Fibroblast of lung (primary cell): ENCODE data around the gene BACE1. TPM values are rescaled to one million over a fixed set of nuclear protein-coding genes. Genes with fewer than 3 reads are reported as not detected.
A peak's percentile ranks its signal among the peaks of the same experiment; 100 is the strongest.

ENCODE experiments used
- DNase-seq, 2 donors: peaks; one replicate each; pipeline versions ENCODE4 v3.0.0 to v3.0.0-alpha.2; 2010; ENCODE audit warnings: low read depth in 2 of 2
- H2AFZ ChIP-seq: 2 replicates; pipeline ENCODE4 v1.5.1; 2012; ENCODE audit warnings: low read length, control low read depth, inconsistent platforms
- H3K27ac ChIP-seq: 2 replicates; pipeline ENCODE4 v1.5.1; 2011; ENCODE audit warnings: low read length, control low read depth; ENCODE audit not compliant: insufficient read depth
- H3K27me3 ChIP-seq: 2 replicates; pipeline ENCODE4 v1.5.1; 2011; ENCODE audit warnings: mild to moderate bottlenecking, low read length; ENCODE audit not compliant: control insufficient read depth, insufficient read depth
- H3K36me3 ChIP-seq: 2 replicates; pipeline ENCODE4 v1.5.1; 2011; ENCODE audit warnings: low read length; ENCODE audit not compliant: control insufficient read depth, insufficient read depth
- H3K4me1 ChIP-seq: 2 replicates; pipeline ENCODE4 v1.5.1; 2011; ENCODE audit warnings: low read length; ENCODE audit not compliant: control insufficient read depth, insufficient read depth; ENCODE audit errors: extremely low read depth
- H3K4me2 ChIP-seq: 2 replicates; pipeline ENCODE4 v1.5.1; 2011; ENCODE audit warnings: low read length, control low read depth; ENCODE audit not compliant: insufficient read depth; ENCODE audit errors: extremely low read depth
- H3K4me3 ChIP-seq, 4 experiments: fragments of 200-600 bp in 1 of 4; sonication (generic) in 1 of 4; replicated peaks in 1 of 4; 2 replicates each; pipeline ENCODE4 v1.5.1; 2011 to 2016; ENCODE audit warnings: low read length in 4 of 4, low read depth in 3 of 4, mild to moderate bottlenecking in 3 of 4, control low read depth in 2 of 4, inconsistent platforms in 1 of 4, mixed read lengths in 1 of 4; ENCODE audit not compliant: insufficient read depth in 1 of 4; ENCODE audit errors: control extremely low read depth in 1 of 4
- H3K79me2 ChIP-seq: 2 replicates; pipeline ENCODE4 v1.5.1; 2012; ENCODE audit warnings: mild to moderate bottlenecking, low read length, inconsistent platforms; ENCODE audit not compliant: control insufficient read depth, insufficient read depth
- H3K9ac ChIP-seq: 2 replicates; pipeline ENCODE4 v1.5.1; 2011; ENCODE audit warnings: mild to moderate bottlenecking, low read length, control low read depth; ENCODE audit not compliant: insufficient read depth
- H3K9me3 ChIP-seq: 2 replicates; pipeline ENCODE4 v1.5.1; 2012; ENCODE audit warnings: low read depth, low read length; ENCODE audit not compliant: control insufficient read depth, insufficient read depth
- H4K20me1 ChIP-seq: 2 replicates; pipeline ENCODE4 v1.5.1; 2011; ENCODE audit warnings: low read length; ENCODE audit not compliant: control insufficient read depth, insufficient read depth; ENCODE audit errors: extremely low read depth
- CTCF ChIP-seq, 2 donors: IDR thresholded peaks in 1 of 2; conservative IDR thresholded peaks in 1 of 2; 1 replicate in 1 of 2; 2 replicates in 1 of 2; pipeline ENCODE4 v1.5.1; 2011 to 2012; ENCODE audit warnings: low read length in 2 of 2, control low read depth in 1 of 2, inconsistent platforms in 1 of 2, low read depth in 1 of 2, mild to moderate bottlenecking in 1 of 2
- EZH2 ChIP-seq: IDR thresholded peaks from 2 replicates; pipeline ENCODE4 v1.5.1; 2012; ENCODE audit warnings: low read length, control low read depth, mild to moderate bottlenecking; ENCODE audit errors: missing control alignments
- polyA minus RNA-seq: library from RNA; depleted of rRNA, polyadenylated mRNA; stranded (reverse); fragments of >200 nt; gene quantifications from 2 replicates; pipeline ENCODE4 v1.2.3, GENCODE V29; 2011; ENCODE audit warnings: low replicate concordance
- polyA plus RNA-seq, 2 donors: library from polyadenylated mRNA; depleted of rRNA in 1 of 2; stranded (reverse) in 1 of 2; unstranded in 1 of 2; fragments of >200 nt; gene quantifications; 2 replicates each; pipeline ENCODE4 v1.2.1, GENCODE V29; 2011 to 2012; ENCODE audit warnings: missing spikeins in 1 of 2
- total RNA-seq: library from RNA; depleted of rRNA; stranded (reverse); fragments of >200 nt; gene quantifications from 2 replicates; pipeline ENCODE4 v1.2.1, GENCODE V29; 2014

BACE1 gene
- total RNA-seq (17.7 and 23.1 TPM in 2 replicates), polyA plus RNA-seq (58.1 and 62.7 TPM in 2 replicates), polyA minus RNA-seq (229 and 301 TPM in 2 replicates)
- polyA plus RNA-seq (2012) = 47.3 and 55.4 TPM in 2 replicates

- Histone ChIP-seq H3K9ac (peak within 1 kb of the TSS; percentile 73), H3K27me3 (no peaks in the 10 kb centered on the region), H3K4me3 (peak within 1 kb of the TSS; percentile 81 to 87 (median 82)), H3K79me2 (peaks cover 17% of the 10 kb centered on the region), H3K4me2 (peak within 1 kb of the TSS; percentile 93), H3K9me3 (no peaks in the 10 kb centered on the region), H3K4me1 (peaks cover 8% of the 10 kb centered on the region), H2AFZ (peak within 1 kb of the TSS; percentile 98), H3K27ac (peak within 1 kb of the TSS; percentile 51), H4K20me1 (no peaks in the 10 kb centered on the region), H3K36me3 (no peaks in the 10 kb centered on the region)
- DNase-seq = peak; percentile 84 to 88
- TF ChIP-seq CTCF (conservative IDR thresholded peaks at IDR 0.05 in 1 of 2, IDR thresholded peaks at IDR 0.05 in 1 of 2; ENCODE audit: low read depth in 1 of 2, low read length in 2 of 2) = peak; percentile 38 to 69
- TF ChIP-seq EZH2 = no peak
Observed at GRCh38 chr11:117316197-117316961, at the start of gene BACE1. BACE1 (minus strand) TSS chr11:117316256; CDS start chr11:117315795, 461 bp downstream.

- DNase-seq = no peak
- no peaks in the 10 kb centered on the region for H3K4me1 ChIP-seq
- H3K4me2 ChIP-seq = no peak overlapping the region
- H3K9ac ChIP-seq = no peak overlapping the region
- H3K9me3 ChIP-seq = no peaks in the 10 kb centered on the region
- no peak for TF ChIP-seq CTCF (conservative IDR thresholded peaks at IDR 0.05 in 1 of 2, IDR thresholded peaks at IDR 0.05 in 1 of 2; ENCODE audit: low read depth in 1 of 2, low read length in 2 of 2)
- TF ChIP-seq EZH2 = no peak
- H4K20me1 ChIP-seq = no peaks in the 10 kb centered on the region
- peaks cover 18% of the 10 kb centered on the region for H3K36me3 ChIP-seq
- no peaks in the 10 kb centered on the region for H3K27me3 ChIP-seq
- H3K79me2 ChIP-seq = no peaks in the 10 kb centered on the region
- H3K4me3 ChIP-seq = no peak overlapping the region
- H2AFZ ChIP-seq = no peak overlapping the region
- no peak overlapping the region for H3K27ac ChIP-seq
Observed at GRCh38 chr11:117361432-117361831, 45.4 kb upstream of the BACE1 start.

- Histone ChIP-seq H3K79me2 (no peaks in the 10 kb centered on the region), H3K4me1 (no peaks in the 10 kb centered on the region), H3K27ac (no peak overlapping the region), H4K20me1 (no peaks in the 10 kb centered on the region), H3K9ac (no peak overlapping the region), H3K4me2 (no peak overlapping the region), H3K9me3 (no peaks in the 10 kb centered on the region), H3K36me3 (peaks cover 12% of the 10 kb centered on the region), H3K4me3 (no peak overlapping the region), H2AFZ (no peak overlapping the region), H3K27me3 (no peaks in the 10 kb centered on the region)
- TF ChIP-seq EZH2 (no peak), CTCF (conservative IDR thresholded peaks at IDR 0.05 in 1 of 2, IDR thresholded peaks at IDR 0.05 in 1 of 2; ENCODE audit: low read depth in 1 of 2, low read length in 2 of 2) (no peak)
- no peak for DNase-seq
Observed at GRCh38 chr11:117356126-117356890, 40.3 kb upstream of the BACE1 start.
